Activated CD8-positive, alpha-beta memory T cell treated with anti-CD3 and anti-CD28 coated beads, Interleukin-2, amount 10 ng/mL, durations not matched to agents 7 days and 5 days (primary cell): ENCODE data around the gene NUTM2E. TPM values are rescaled to one million over a fixed set of nuclear protein-coding genes. Genes with fewer than 3 reads are reported as not detected.
"Not testable (repeated sequence)": the region's sequence is repeated elsewhere in the genome, so short reads cannot be mapped to it uniquely, and the experiment has no call there.

Experiments
- ATAC-seq: fragments of 150-1000 bp; cut with Tn5 transposase; one replicate; pipeline ENCODE4 v1.10.0; 2021; ENCODE audit warnings: moderate library complexity
- CTCF ChIA-PET: fragments of 350-600 bp; sonication (Branson Sonifier 250); formaldehyde crosslinking; loops from one replicate; lab custom pipeline; 2021; ENCODE audit warnings: antibody characterized with exemption; lab: Charles Lee
- DNase-seq: peaks from one replicate; pipeline ENCODE4 v3.0.0-alpha.2; 2020
- H3K27ac Mint-ChIP-seq: one replicate; pipeline ENCODE4 v1.8.0; 2021; ENCODE audit warnings: mild to moderate bottlenecking, mixed read lengths
- H3K27me3 Mint-ChIP-seq: one replicate; pipeline ENCODE4 v1.8.0; 2021; ENCODE audit warnings: mixed read lengths
- H3K36me3 Mint-ChIP-seq: one replicate; pipeline ENCODE4 v1.8.0; 2021; ENCODE audit warnings: mild to moderate bottlenecking, mixed read lengths
- H3K4me1 Mint-ChIP-seq: one replicate; pipeline ENCODE4 v1.8.0; 2021; ENCODE audit warnings: mixed read lengths
- H3K4me3 Mint-ChIP-seq: one replicate; pipeline ENCODE4 v1.8.0; 2021; ENCODE audit warnings: mild to moderate bottlenecking, moderate library complexity, mixed read lengths
- H3K9me3 Mint-ChIP-seq: one replicate; pipeline ENCODE4 v1.8.0; 2022; ENCODE audit warnings: low read depth, mixed read lengths
- total RNA-seq, 2 experiments: library from RNA; stranded (reverse); gene quantifications; one replicate each; pipeline ENCODE4 v1.2.3, GENCODE V29; 2021

Gene NUTM2E
- under 1 TPM in 1 of 2 experiments, not detected in 1; 0.28 TPM for total RNA-seq

DNA sequence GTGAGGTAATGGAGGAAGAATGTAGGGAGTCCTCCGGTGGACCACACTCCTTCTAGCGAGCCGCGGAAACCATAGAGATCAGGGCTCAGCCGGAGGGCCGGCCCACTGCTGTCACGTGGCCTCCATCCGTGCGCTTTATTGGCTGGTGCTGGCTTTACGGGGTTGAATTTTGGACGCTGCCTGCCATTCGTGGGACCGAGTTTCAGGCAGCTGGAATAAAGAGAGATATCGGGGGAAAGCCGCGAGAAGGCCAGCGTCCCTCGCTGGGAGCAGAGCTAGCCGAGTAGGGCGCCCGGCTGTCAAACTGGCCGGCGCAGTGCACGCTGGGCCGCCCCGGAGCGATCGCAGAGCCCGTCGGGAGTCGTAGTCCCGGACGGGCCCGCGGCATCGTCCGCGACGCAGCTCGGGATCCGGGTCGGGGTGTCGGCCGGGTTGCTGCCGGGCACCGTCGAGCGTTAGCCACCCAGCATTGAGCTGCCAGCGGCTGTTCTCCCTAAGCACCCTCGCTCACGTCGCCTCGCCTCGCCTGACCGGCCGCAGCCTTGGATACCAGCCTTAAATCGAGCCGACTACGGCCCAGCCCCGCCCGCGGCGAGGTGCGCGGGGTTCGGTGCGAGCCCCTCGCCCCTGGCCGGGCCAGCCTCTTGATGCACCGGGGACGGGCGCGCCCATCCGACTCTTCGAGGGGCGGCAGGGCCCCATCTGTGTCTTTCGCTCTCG lies at the start of gene NUTM2E:
TSS of gene NUTM2E (plus strand) at position 244 of the 720 bp plus-strand sequence. CDS start 15,002 bp downstream, outside the sequence.
- DNase-seq (peak; percentile 87), ATAC-seq (peak; percentile 91)
- Mint-ChIP-seq H3K4me1 (peaks cover 25% of the 10 kb centered on the region), H3K27ac (peak within 1 kb of the TSS; percentile 88), H3K4me3 (peak within 1 kb of the TSS; percentile 78)
- H3K36me3 Mint-ChIP-seq, H3K9me3 Mint-ChIP-seq, CTCF ChIA-PET, H3K27me3 Mint-ChIP-seq: not testable (repeated sequence)

- H3K9me3 Mint-ChIP-seq, H3K27ac Mint-ChIP-seq, H3K4me1 Mint-ChIP-seq, DNase-seq, CTCF ChIA-PET, H3K4me3 Mint-ChIP-seq, ATAC-seq, H3K36me3 Mint-ChIP-seq, H3K27me3 Mint-ChIP-seq: not testable (repeated sequence)
These were observed 48.5 kb upstream of the NUTM2E start for GRCh38 chr10:79777997-79778396.

DNA sequence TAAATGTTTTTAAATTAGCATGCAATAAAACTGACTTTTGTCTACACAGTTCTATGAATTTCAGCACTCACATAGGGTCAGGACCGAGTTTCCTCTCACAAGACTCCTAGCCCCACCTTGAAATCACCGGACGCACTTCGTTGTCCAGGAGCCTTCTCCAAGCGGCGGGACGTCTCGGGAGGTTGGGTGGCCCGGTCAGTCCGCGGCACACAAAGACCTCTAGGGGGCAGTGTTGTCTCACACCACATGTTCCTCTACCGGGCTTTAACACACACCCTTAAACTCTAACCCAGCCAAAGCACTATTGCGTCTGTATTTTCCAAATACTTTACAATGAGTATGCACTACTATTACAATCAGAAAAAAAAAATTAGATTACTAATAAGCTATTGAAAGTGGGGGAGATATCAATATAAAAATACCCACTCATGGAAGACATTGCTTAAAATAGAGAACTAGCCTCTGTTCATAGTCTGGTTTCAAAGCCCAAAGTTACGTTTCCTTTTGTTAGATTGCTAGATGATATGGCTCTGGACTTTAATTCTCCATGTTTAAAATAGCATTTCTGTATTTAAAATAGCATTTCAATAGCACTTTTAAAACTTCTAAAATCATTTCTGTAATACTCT lies 47.1 kb upstream of the NUTM2E start:
- H3K27ac Mint-ChIP-seq, H3K9me3 Mint-ChIP-seq, H3K36me3 Mint-ChIP-seq, H3K27me3 Mint-ChIP-seq, H3K4me1 Mint-ChIP-seq, H3K4me3 Mint-ChIP-seq: not testable (repeated sequence)
- CTCF ChIA-PET: interaction anchor here (0.8 to 1.0 kb wide), 3 partner anchors 147 to 151 kb away, joined by 3 to 4 read pairs (median 3); no protein-coding TSS in a partner anchor
- DNase-seq (peak; percentile 72), ATAC-seq (peak; percentile 94)

GRCh38 chr10:79779992-79780391 lies 46.5 kb upstream of the NUTM2E start:
- H3K4me1 Mint-ChIP-seq, H3K27me3 Mint-ChIP-seq, ATAC-seq, CTCF ChIA-PET, H3K36me3 Mint-ChIP-seq, H3K9me3 Mint-ChIP-seq, H3K4me3 Mint-ChIP-seq, DNase-seq, H3K27ac Mint-ChIP-seq: not testable (repeated sequence)

DNA sequence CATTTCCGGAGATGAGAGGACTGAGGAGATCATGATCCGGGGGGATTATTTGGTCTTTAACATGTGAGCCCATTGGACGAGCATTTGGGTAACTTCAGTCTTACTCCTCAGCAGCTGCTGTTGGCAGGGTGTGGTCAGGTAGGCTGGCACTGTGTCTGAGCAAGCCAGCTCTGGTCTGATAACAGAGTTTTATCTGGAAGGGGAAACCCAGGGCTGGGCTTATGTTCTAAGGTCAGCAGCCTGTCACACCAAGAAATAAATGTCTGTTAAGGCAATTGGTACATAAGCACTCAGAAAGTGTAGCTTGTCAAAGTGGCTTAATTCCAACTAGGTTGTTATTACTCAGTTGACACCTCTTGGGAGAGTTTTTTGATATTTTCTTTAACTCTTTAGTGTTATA lies 45.0 kb upstream of the NUTM2E start:
- H3K9me3 Mint-ChIP-seq, H3K27ac Mint-ChIP-seq, ATAC-seq, CTCF ChIA-PET, DNase-seq, H3K4me1 Mint-ChIP-seq, H3K27me3 Mint-ChIP-seq, H3K4me3 Mint-ChIP-seq, H3K36me3 Mint-ChIP-seq: not testable (repeated sequence)

DNA sequence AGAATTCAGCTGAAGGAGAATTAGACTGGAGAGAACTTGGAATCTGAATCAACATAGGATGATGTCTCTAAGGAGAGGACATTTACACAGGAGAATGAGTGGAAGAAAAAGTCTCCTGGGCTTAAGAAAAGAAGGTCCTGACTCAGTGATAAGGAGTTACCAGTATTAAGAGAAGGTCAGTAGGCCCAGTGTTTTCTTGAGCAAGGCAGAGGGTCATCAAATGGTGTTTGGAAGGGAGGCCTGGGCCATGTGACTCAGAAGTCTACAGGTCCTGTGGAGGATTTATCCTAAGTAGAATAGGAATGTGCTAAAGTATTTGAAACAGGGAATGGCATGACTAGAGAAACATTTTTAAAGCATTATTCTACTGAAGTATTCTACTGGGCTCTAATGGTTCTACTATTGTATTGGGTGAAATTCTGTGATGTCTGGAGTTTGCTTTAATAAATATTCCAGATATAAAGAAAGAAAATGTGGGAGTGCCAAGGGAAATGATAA lies 39.0 kb upstream of the NUTM2E start:
- H3K4me3 Mint-ChIP-seq, H3K36me3 Mint-ChIP-seq, H3K9me3 Mint-ChIP-seq, DNase-seq, CTCF ChIA-PET, H3K4me1 Mint-ChIP-seq, H3K27ac Mint-ChIP-seq, H3K27me3 Mint-ChIP-seq, ATAC-seq: not testable (repeated sequence)

DNA sequence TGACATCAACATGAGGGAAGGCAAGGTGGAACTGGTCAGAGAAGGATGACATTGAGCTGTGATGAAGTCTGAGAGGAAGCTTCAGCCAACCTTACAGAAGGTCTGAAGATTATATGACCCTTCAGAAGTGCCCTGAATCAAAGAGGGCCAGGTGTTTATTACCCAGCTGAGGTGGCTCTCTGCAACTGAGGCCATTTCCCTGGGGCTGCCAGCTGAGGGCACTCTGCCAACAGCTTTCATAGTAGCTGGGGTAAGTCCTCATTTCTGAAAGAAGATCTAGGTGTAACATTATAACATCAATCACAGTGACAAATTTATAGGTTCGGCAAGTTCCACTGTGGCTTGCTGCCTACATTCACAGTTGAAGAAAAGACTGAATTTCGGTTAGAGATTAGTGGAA lies 37.2 kb upstream of the NUTM2E start:
- peak; percentile 60 for ATAC-seq
- H3K27ac Mint-ChIP-seq, CTCF ChIA-PET, H3K9me3 Mint-ChIP-seq, DNase-seq, H3K27me3 Mint-ChIP-seq, H3K4me3 Mint-ChIP-seq, H3K36me3 Mint-ChIP-seq, H3K4me1 Mint-ChIP-seq: not testable (repeated sequence)

- H3K36me3 Mint-ChIP-seq, H3K9me3 Mint-ChIP-seq, H3K27ac Mint-ChIP-seq, CTCF ChIA-PET, H3K27me3 Mint-ChIP-seq, DNase-seq, ATAC-seq, H3K4me3 Mint-ChIP-seq, H3K4me1 Mint-ChIP-seq: not testable (repeated sequence)
These were observed 34.5 kb upstream of the NUTM2E start for GRCh38 chr10:79791906-79792517.

- DNase-seq, H3K27me3 Mint-ChIP-seq, H3K9me3 Mint-ChIP-seq, H3K27ac Mint-ChIP-seq, CTCF ChIA-PET, H3K4me1 Mint-ChIP-seq, H3K36me3 Mint-ChIP-seq, H3K4me3 Mint-ChIP-seq: not testable (repeated sequence)
- peak; percentile 55 for ATAC-seq
These were observed 27.2 kb upstream of the NUTM2E start for GRCh38 chr10:79799337-79799736.

GRCh38 chr10:79805857-79806256 lies 20.7 kb upstream of the NUTM2E start:
- DNase-seq, H3K27me3 Mint-ChIP-seq, H3K36me3 Mint-ChIP-seq, H3K9me3 Mint-ChIP-seq, CTCF ChIA-PET, H3K4me3 Mint-ChIP-seq, H3K27ac Mint-ChIP-seq, H3K4me1 Mint-ChIP-seq, ATAC-seq: not testable (repeated sequence)

DNA sequence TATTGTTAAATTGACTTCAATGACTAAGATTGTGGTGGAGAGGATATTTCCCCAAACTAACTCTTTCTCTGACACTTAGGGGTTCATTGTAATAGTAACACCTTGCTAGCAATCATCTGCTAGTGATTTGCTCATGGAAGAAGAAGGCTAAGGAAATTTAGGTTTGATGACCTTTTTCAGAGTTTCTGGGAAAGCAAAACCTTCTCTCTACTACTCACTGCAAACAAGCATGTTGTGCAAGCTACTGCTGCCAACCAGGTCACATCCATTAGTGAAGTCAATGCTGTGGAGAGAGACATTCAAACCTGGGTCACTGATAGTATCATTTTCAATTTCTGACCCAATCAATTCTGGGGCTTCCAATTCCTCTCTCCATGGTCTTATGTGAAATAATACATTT lies 14.6 kb upstream of the NUTM2E start:
- H3K4me3 Mint-ChIP-seq, H3K27ac Mint-ChIP-seq, H3K27me3 Mint-ChIP-seq, CTCF ChIA-PET, H3K9me3 Mint-ChIP-seq, DNase-seq, ATAC-seq, H3K36me3 Mint-ChIP-seq, H3K4me1 Mint-ChIP-seq: not testable (repeated sequence)

DNA sequence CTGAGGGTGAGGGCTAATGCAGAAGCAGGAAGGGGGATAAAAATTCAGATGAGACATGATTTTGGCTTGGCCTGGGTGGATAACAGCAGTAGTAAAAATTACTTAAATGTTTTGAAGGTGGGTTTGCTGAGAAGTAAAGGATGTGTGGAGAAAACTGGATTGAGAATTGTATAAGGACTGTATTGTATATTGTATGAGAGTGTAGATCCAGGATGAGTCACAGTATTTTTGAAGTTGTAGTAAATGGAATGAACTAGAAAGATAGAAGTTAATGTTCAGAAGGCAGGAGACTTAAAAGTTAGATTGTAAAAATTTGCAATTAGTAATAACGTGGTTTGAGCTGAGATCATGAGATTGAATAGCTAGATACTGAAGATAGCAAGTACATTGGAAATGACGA lies 10.2 kb upstream of the NUTM2E start:
- CTCF ChIA-PET, ATAC-seq, H3K4me1 Mint-ChIP-seq, H3K4me3 Mint-ChIP-seq, H3K27me3 Mint-ChIP-seq, H3K9me3 Mint-ChIP-seq, DNase-seq: not testable (repeated sequence)
- Mint-ChIP-seq H3K27ac (peak overlapping the region; percentile 3), H3K36me3 (peaks cover 12% of the 10 kb centered on the region)

- Mint-ChIP-seq H3K4me1 (peaks cover 20% of the 10 kb centered on the region), H3K27ac (peak overlapping the region; percentile 81), H3K36me3 (peaks cover 10% of the 10 kb centered on the region), H3K4me3 (peak overlapping the region; percentile 35)
- H3K27me3 Mint-ChIP-seq, H3K9me3 Mint-ChIP-seq, CTCF ChIA-PET, ATAC-seq: not testable (repeated sequence)
- peak; percentile 72 for DNase-seq
These were observed 3.2 kb upstream of the NUTM2E start for GRCh38 chr10:79823387-79823786.

- H3K36me3 Mint-ChIP-seq, H3K27me3 Mint-ChIP-seq, CTCF ChIA-PET, H3K9me3 Mint-ChIP-seq: not testable (repeated sequence)
- DNase-seq (peak; percentile 43), ATAC-seq (peak; percentile 12)
- Mint-ChIP-seq H3K4me3 (peak overlapping the region; percentile 73), H3K27ac (peak overlapping the region; percentile 85), H3K4me1 (peaks cover 27% of the 10 kb centered on the region)
These were observed 940 bp upstream of the NUTM2E start for GRCh38 chr10:79825587-79826011.
